ENCODE results near the gene CENPN. TPM values are rescaled to one million over a fixed set of nuclear protein-coding genes. Genes with fewer than 3 reads are reported as not detected.

CENPN gene
- total RNA-seq, 2 experiments from 2014 or later, result 8.7 to 9.7 TPM

DNA sequence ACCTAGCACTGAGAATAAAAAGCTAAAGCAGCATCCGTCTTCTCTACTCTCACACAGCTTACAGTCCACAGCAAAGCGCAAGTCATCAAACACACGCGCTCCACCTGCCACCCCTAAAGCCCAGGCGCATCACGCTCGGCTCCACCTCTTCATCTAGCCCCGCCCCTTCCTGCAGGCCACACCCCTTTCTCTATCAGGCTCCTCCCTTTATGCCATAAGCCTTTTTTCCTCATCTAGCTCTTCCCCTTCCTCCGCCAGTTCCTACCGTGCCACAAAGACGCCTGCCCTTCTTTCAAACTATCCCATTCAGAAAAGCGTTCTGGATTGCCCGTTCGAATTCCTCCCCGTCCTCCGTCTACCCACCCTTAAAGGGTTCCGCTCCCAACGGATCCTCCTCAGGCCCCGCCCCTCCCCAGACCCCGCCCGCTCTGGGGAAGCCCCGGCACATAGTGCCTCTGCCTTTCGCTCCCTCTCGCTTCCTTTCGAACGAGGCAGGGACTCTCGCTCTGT, 69.6 kb downstream of the CENPN start:
- Histone ChIP-seq H3K9me3 (ENCODE audit: control insufficient read depth in 1 of 2, insufficient read depth in 1 of 2, low read length in 2 of 2) (no peaks in the 10 kb centered on the region), H3K36me3 (ENCODE audit: insufficient read depth, low read length) (no peaks in the 10 kb centered on the region), H3K4me3 (ENCODE audit: low read length) (peak overlapping the region; percentile 90), H3K27ac (ENCODE audit: low read depth in 1 of 2, low read length in 2 of 2) (peak overlapping the region; percentile 95 to 97), H3K4me1 (ENCODE audit: insufficient read depth, low read length) (peaks cover 15% of the 10 kb centered on the region), H3K27me3 (ENCODE audit: control insufficient read depth in 1 of 2, insufficient read depth in 2 of 2, low read length in 2 of 2) (no peaks in the 10 kb centered on the region)
- TF ChIP-seq, protein P1, sequence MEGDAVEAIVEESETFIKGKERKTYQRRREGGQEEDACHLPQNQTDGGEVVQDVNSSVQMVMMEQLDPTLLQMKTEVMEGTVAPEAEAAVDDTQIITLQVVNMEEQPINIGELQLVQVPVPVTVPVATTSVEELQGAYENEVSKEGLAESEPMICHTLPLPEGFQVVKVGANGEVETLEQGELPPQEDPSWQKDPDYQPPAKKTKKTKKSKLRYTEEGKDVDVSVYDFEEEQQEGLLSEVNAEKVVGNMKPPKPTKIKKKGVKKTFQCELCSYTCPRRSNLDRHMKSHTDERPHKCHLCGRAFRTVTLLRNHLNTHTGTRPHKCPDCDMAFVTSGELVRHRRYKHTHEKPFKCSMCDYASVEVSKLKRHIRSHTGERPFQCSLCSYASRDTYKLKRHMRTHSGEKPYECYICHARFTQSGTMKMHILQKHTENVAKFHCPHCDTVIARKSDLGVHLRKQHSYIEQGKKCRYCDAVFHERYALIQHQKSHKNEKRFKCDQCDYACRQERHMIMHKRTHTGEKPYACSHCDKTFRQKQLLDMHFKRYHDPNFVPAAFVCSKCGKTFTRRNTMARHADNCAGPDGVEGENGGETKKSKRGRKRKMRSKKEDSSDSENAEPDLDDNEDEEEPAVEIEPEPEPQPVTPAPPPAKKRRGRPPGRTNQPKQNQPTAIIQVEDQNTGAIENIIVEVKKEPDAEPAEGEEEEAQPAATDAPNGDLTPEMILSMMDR (IDR thresholded peaks at IDR 0.05), result no peak
- ChIA-PET CTCF (interaction anchor here (1.0 to 4.2 kb wide), 2 partner anchors 18 to 41 kb away, joined by 3 to 34 read pairs; partner anchors contain the start of gene ATMIN), POLR2A (interaction anchor here (0.7 to 3.8 kb wide), 9 partner anchors 11 to 1093 kb away, joined by 3 to 51 read pairs (median 4); partner anchors contain the start of genes ATMIN, CENPN, CMC2 and GAN)
- ATAC-seq (ENCODE audit: poor library complexity) (peak; percentile 86), DNase-seq (peak; percentile 87 to 97 (median 93))
- H3K4me3 Mint-ChIP-seq, result no peak overlapping the region
- no peaks in the 10 kb centered on the region for H3K36me3 Mint-ChIP-seq (ENCODE audit: low read depth)
- H3K27ac Mint-ChIP-seq, result no peak overlapping the region
- intact Hi-C loops (cut with DNase I, micrococcal nuclease), result loop anchor here (1.0 to 10.0 kb wide), 8 partner anchors 15 to 1576 kb away; partner anchors contain the start of genes CENPN (in 2 of the 2), GCSH (in 2 of the 2), ATMIN (in 1 of the 2) and CMC2 (in 1 of the 2)
- no peaks in the 10 kb centered on the region for H3K9me3 Mint-ChIP-seq
- no peaks in the 10 kb centered on the region for H3K4me1 Mint-ChIP-seq (ENCODE audit: low read depth)
- no peaks in the 10 kb centered on the region for H3K27me3 Mint-ChIP-seq

- ATAC-seq (ENCODE audit: poor library complexity), result peak; percentile 68
Measured at GRCh38 chr16:81077076-81077940, 70.3 kb downstream of the CENPN start, which contains the start of gene C16orf46. Gene C16orf46, minus strand, starts transcription at chr16:81077238. Its CDS starts 13,283 bp downstream, at chr16:81063955.

GRCh38 chr16:81080233-81080632, 73.2 kb downstream of the CENPN start:
- TF ChIP-seq, protein P1 (IDR thresholded peaks at IDR 0.05), result no peak
- Mint-ChIP-seq H3K4me3 (peak overlapping the region; percentile 54), H3K27me3 (no peaks in the 10 kb centered on the region), H3K36me3 (ENCODE audit: low read depth) (no peaks in the 10 kb centered on the region), H3K4me1 (ENCODE audit: low read depth) (no peaks in the 10 kb centered on the region), H3K9me3 (no peaks in the 10 kb centered on the region), H3K27ac (no peak overlapping the region)
- Histone ChIP-seq H3K9me3 (ENCODE audit: control insufficient read depth in 1 of 2, insufficient read depth in 1 of 2, low read length in 2 of 2) (no peaks in the 10 kb centered on the region), H3K36me3 (ENCODE audit: insufficient read depth, low read length) (no peaks in the 10 kb centered on the region), H3K4me3 (ENCODE audit: low read length) (no peak overlapping the region), H3K27me3 (ENCODE audit: control insufficient read depth in 1 of 2, insufficient read depth in 2 of 2, low read length in 2 of 2) (no peaks in the 10 kb centered on the region), H3K27ac (ENCODE audit: low read depth in 1 of 2, low read length in 2 of 2) (no peak overlapping the region), H3K4me1 (ENCODE audit: insufficient read depth, low read length) (peaks cover 15% of the 10 kb centered on the region)
- ChIA-PET CTCF (no interaction called here), POLR2A (no interaction called here)
- DNase-seq (no peak), ATAC-seq (ENCODE audit: poor library complexity) (no peak)
- intact Hi-C loops (cut with DNase I, micrococcal nuclease), result no loop called here

More at GRCh38 chr16:81077076-81077940, 70.3 kb downstream of the CENPN start, which contains the start of gene C16orf46:
- H3K9me3 ChIP-seq (ENCODE audit: control insufficient read depth in 1 of 2, insufficient read depth in 1 of 2, low read length in 2 of 2), result no peaks in the 10 kb centered on the region
- TF ChIP-seq, protein P1 (IDR thresholded peaks at IDR 0.05), result no peak
- H3K4me3 Mint-ChIP-seq, result no peak within 1 kb of the TSS
- no peak within 1 kb of the TSS for H3K27ac Mint-ChIP-seq
- H3K36me3 ChIP-seq (ENCODE audit: insufficient read depth, low read length), result no peaks in the 10 kb centered on the region
- DNase-seq, result peak; percentile 93 to 99 (median 96)
- ChIA-PET POLR2A (interaction anchor here (1.0 to 3.8 kb wide), 7 partner anchors 11 to 1093 kb away, joined by 3 to 51 read pairs (median 7); partner anchors contain the start of genes ATMIN, CENPN, CMC2 and GAN), CTCF (interaction anchor here (1.0 to 4.2 kb wide), 2 partner anchors 18 to 42 kb away, joined by 3 to 34 read pairs; partner anchors contain the start of gene ATMIN)
- intact Hi-C loops (cut with DNase I, micrococcal nuclease), result loop anchor here (1.0 to 10.0 kb wide), 7 partner anchors 14 to 1575 kb away; partner anchors contain the start of genes CENPN (in 2 of the 2), GCSH (in 2 of the 2), CMC2 (in 1 of the 2) and CMIP (in 1 of the 2)
- H3K4me1 Mint-ChIP-seq (ENCODE audit: low read depth), result no peaks in the 10 kb centered on the region
- peaks cover 15% of the 10 kb centered on the region for H3K4me1 ChIP-seq (ENCODE audit: insufficient read depth, low read length)
- no peaks in the 10 kb centered on the region for H3K27me3 ChIP-seq (ENCODE audit: control insufficient read depth in 1 of 2, insufficient read depth in 2 of 2, low read length in 2 of 2)
- peak within 1 kb of the TSS; percentile 95 to 97 for H3K27ac ChIP-seq (ENCODE audit: low read depth in 1 of 2, low read length in 2 of 2)
- H3K9me3 Mint-ChIP-seq, result no peaks in the 10 kb centered on the region
- no peaks in the 10 kb centered on the region for H3K36me3 Mint-ChIP-seq (ENCODE audit: low read depth)
- H3K4me3 ChIP-seq (ENCODE audit: low read length), result peak within 1 kb of the TSS; percentile 90
- no peaks in the 10 kb centered on the region for H3K27me3 Mint-ChIP-seq

All from CD4-positive, alpha-beta T cell (primary cell).